Epithelial cell of esophagus (primary cell): ENCODE results near the gene DCLK2.
A peak's percentile ranks its signal among the peaks of the same experiment; 100 is the strongest.
"Not testable (repeated sequence)": the region's sequence is repeated elsewhere in the genome, so short reads cannot be mapped to it uniquely, and the experiment has no call there.

ENCODE experiments used
- DNase-seq: peaks from one replicate; pipeline ENCODE4 v3.0.0; 2010; ENCODE audit warnings: low read depth
- H3K4me3 ChIP-seq: 2 replicates; pipeline ENCODE4 v1.5.1; 2011; ENCODE audit warnings: mild to moderate bottlenecking, low read length, control low read depth
- TF ChIP-seq, protein P1 (sequence below): IDR thresholded peaks from 2 replicates; pipeline ENCODE4 v1.5.1; 2011; ENCODE audit warnings: low read depth, mild to moderate bottlenecking, low read length, control low read depth, inconsistent platforms; ENCODE audit not compliant: insufficient read depth; ENCODE audit errors: missing control alignments

Gene DCLK2

DNA sequence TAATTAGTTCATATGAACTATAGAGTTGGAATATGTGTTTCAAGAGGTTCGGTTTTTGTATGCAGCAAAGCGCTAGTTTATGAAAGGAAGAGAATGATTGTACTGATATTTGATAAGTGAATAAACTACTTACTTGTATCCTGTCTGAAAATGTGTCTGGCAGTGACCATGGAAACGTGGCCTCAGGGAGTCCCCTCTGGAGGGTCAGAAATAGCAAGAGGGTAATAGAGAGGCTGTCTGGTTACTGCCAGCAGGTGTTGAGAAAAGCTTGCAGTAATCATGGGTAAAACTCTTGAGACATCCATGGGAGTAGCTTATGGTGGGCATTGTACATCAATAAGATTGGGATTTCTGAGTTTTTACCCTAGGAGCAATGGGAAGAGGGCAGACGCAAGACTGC, 77.1 kb downstream of the DCLK2 start:
- H3K4me3 ChIP-seq = no peak overlapping the region
- no peak for DNase-seq
- TF ChIP-seq, protein P1, sequence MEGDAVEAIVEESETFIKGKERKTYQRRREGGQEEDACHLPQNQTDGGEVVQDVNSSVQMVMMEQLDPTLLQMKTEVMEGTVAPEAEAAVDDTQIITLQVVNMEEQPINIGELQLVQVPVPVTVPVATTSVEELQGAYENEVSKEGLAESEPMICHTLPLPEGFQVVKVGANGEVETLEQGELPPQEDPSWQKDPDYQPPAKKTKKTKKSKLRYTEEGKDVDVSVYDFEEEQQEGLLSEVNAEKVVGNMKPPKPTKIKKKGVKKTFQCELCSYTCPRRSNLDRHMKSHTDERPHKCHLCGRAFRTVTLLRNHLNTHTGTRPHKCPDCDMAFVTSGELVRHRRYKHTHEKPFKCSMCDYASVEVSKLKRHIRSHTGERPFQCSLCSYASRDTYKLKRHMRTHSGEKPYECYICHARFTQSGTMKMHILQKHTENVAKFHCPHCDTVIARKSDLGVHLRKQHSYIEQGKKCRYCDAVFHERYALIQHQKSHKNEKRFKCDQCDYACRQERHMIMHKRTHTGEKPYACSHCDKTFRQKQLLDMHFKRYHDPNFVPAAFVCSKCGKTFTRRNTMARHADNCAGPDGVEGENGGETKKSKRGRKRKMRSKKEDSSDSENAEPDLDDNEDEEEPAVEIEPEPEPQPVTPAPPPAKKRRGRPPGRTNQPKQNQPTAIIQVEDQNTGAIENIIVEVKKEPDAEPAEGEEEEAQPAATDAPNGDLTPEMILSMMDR = no peak

DNA sequence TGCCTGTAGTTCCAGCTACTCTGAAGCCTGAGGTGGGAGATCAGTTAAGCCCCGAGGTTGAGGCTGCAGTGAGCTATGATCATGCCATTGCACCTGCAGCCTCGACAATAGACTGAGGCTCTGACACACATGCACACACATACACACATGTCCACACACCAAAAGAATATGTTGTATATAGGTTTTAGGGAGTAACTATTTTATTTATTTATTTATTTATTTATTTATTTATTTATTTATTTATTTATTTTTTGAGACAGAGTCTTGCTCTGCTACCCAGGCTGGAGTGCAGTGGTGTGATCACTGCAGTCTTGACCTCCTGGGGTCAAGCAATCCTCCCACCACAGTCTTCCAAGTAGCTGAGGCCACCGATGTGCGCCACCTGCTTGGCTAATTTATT, 78.3 kb downstream of the DCLK2 start:
- TF ChIP-seq, protein P1 = no peak
- H3K4me3 ChIP-seq = no peak overlapping the region
- no peak for DNase-seq

DNA sequence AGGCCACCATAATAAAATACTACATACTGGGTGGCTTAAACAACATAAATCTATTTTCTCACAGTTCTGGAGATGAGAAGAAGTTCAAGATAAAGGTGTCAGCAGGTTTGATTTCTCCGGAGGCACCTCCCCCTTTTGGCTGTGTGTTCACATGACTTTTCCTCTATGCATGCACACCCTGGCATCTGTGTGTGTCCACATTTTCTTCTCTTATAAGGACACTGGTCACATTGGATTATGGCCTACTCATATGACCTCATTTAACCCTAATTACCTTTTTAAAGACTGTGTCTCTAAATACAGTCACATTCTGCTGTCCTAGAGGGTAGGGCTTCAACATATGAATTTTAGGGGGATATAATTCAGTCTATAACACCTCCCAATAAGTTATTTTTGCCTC, 79.8 kb downstream of the DCLK2 start:
- no peak overlapping the region for H3K4me3 ChIP-seq
- TF ChIP-seq, protein P1 = no peak
- no peak for DNase-seq

DNA sequence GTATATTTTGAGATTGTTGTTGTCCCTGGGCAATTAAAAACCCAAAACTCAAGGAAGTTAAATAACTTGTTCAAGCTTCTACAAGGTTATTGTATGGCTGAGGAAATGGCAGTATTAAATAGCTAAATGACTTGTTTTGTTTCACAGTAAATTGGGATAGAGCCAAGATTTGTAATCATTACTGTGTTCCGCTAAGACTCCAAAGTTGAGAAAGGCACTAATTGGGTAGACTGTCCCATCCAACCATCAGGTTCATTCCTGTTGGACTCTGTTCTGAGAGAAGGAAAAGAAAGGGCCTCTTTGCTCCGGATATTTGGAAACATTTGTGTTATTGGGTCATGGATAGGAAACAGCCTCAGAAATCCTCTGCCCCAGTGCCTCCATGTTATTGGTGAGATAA, 82.2 kb downstream of the DCLK2 start:
- H3K4me3 ChIP-seq = no peak overlapping the region
- DNase-seq = peak; percentile 29
- TF ChIP-seq, protein P1 = no peak

DNA sequence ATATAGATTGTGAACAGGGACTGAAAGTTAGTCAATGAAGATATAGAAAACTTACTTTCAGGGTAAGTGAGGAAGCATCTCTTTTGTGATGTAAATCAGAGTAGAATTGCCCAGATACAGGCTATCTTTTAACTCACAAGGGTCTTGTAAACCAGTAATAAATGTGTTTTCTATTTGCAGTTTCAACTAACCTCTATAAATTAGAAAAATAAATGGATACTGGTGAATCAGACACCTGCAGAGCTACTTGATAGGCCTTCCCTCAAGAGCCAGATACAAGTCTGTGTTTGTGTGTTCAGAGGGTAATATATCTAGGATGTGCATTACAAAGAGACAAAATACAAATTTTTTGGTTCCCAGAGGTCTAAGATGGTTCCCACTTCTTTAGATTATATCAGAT, 82.9 kb downstream of the DCLK2 start:
- H3K4me3 ChIP-seq = no peak overlapping the region
- DNase-seq = no peak
- TF ChIP-seq, protein P1 = no peak

DNA sequence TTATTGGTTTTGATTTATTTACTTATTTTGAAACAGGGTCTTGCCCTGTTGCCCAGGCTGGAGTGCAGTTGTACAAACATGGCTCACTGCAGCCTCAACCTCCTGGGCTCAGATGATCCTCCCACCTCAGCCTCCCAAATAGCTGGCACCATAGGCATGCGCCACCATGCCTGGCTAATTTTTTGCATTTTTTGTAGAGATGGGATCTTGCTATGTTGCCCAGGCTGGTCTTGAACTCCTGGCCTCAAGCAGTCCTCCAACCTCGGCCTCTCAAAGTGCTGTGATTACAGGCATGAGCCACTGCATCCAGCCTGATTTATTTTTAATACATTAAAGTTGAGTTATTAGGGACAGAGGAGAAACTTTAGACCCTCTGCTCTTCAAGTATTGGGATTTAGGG, 83.8 kb downstream of the DCLK2 start:
- not testable (repeated sequence) for H3K4me3 ChIP-seq, DNase-seq

DNA sequence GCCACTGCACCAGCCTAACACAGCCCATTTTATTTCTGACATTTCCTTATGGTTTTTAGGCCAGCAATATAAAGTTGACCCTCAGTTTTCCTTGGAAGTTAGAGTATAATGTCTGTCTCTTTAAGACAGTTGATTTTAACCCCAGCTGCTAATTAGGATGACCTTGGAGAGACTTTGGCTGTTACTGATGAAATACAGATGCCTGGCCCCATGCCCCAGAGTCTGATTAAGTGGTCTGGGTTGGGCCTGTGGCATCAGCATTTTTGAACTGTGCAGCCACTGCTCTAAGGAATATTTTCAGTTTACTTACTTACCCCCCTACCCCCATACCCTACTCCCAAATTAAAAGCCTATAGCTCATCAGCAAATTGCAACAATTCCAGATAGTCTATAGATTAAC, 85.8 kb downstream of the DCLK2 start:
- no peak overlapping the region for H3K4me3 ChIP-seq
- TF ChIP-seq, protein P1 = no peak
- DNase-seq = no peak
